GM12874 (cell line): ENCODE data around the gene CADPS2.

ENCODE experiments used
- CTCF ChIP-seq: IDR thresholded peaks from 2 replicates; pipeline ENCODE4 v1.5.1; 2011; ENCODE audit warnings: low read depth, mild to moderate bottlenecking, control low read depth, low read length, moderate library complexity; ENCODE audit not compliant: insufficient read depth

The CADPS2 gene

GRCh38 chr7:122515404-122515803 lies 370.9 kb downstream of the CADPS2 start:
- no peak for TF ChIP-seq CTCF

DNA sequence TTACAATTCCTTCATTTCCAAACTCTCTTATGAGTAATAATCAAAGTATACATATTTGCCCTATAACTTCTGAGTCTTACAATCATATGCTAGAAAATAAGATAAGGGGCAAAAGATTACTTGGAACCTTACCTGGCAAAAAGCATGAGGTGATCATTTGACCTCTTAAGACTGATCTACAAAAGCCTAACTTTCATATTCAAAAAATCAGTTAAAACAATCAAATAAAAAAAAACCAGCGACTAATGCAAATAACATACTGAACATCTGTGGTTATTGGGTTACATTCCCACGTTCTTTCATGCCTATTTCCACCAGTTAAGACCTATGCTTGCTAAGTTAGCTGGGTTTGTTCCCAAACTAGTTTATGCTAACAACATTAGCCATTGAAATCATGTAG lies 375.0 kb downstream of the CADPS2 start:
- no peak for TF ChIP-seq CTCF

- no peak for TF ChIP-seq CTCF
These were observed 378.7 kb downstream of the CADPS2 start for GRCh38 chr7:122507591-122507990.

DNA sequence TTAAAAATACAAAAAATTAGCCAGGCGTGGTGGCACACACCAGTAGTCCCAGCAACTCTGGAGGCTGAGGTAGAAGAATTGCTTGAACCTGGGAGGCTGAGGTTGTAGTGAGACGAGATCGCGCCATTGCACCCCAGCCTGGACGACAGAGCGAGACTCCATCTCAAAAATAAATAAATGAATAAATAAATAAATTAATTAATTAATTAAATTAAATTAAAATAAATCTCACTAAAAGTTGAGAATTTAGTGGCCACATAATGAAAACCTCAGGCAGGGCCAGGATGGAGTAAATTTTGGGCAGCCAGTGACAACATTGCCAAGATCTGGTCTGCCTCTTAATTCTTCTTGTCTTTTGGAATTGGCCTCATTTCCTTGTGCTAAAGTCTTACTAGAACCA lies 394.3 kb downstream of the CADPS2 start:
- no peak for TF ChIP-seq CTCF

DNA sequence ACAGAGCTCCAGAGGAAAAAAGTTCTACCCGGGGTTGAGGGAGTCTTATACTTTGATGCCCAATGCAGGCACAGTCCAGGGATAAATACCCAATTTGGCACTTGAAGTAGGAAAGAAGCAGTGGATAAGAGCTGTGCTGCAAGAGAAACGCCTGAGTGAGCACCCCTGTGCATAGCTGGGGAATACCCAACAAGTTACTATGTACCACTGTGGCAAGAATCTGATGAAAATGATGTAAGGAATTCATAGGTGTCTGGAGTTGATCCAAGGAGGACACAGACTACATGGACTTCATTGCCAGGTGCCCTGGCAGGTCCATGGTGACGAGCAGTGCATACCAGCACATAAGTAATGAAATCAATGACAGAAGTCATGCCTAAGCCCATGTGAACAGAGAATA lies 398.0 kb downstream of the CADPS2 start:
- no peak for TF ChIP-seq CTCF

GRCh38 chr7:122487131-122487530 lies 399.1 kb downstream of the CADPS2 start:
- no peak for TF ChIP-seq CTCF

- TF ChIP-seq CTCF, result no peak
These were observed 400.4 kb downstream of the CADPS2 start for GRCh38 chr7:122485856-122486255.

DNA sequence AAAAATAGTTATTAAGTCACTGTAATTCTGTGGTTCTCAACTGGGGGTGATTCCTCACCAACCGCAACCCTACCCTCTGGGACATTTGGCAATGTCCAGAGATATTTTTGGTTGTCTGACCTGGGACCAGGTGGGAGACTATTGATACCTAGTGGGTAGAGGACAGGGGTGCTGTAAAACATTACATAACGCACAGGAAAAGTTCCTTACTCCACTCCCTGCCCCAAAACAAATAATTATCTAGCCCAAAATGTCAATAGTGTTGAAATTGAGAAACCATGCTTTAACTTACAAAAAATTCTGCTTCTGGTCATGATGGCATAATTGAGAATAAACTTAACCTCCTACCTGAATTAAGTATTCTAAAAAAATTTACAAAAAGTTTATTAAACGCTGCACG lies 404.0 kb downstream of the CADPS2 start:
- no peak for TF ChIP-seq CTCF
